MCF 10A (cell line): Measurements from ENCODE around the gene OVOL3. TPM values are rescaled to one million over a fixed set of nuclear protein-coding genes. Genes with fewer than 3 reads are reported as not detected.
A peak's percentile ranks its signal among the peaks of the same experiment; 100 is the strongest.

ENCODE experiments used
- BruUV-seq: library from RNA; stranded (reverse); fragments of 400-500 nt; replicated peaks from 2 replicates; lab custom pipeline; 2021; lab: Mats Ljungman, UMichigan
- CTCF ChIA-PET: fragments of 300-600 bp; sonication (Branson Sonifier 250); formaldehyde crosslinking; extraction: SDS; loops from one replicate; lab custom pipeline; 2021; ENCODE audit warnings: antibody characterized with exemption, inconsistent platforms; lab: Yijun Ruan, JAX
- POLR2A ChIA-PET: fragments of 300-600, 350-650 bp; sonication (Branson Sonifier 250); formaldehyde crosslinking; extraction: SDS; loops from one replicate; lab custom pipeline; 2020; ENCODE audit warnings: antibody characterized with exemption, inconsistent platforms; lab: Yijun Ruan, JAX
- DNase-seq: peaks from one replicate; pipeline ENCODE4 v3.0.0-alpha.2; 2018; ENCODE audit not compliant: unreplicated experiment
- H3K27ac Mint-ChIP-seq: one replicate; pipeline ENCODE4 v1.8.0; 2022; ENCODE audit warnings: mild to moderate bottlenecking, low read depth, mixed read lengths; ENCODE audit not compliant: unreplicated experiment
- H3K27me3 Mint-ChIP-seq: one replicate; pipeline ENCODE4 v1.8.0; 2022; ENCODE audit warnings: mixed read lengths; ENCODE audit not compliant: insufficient read depth, unreplicated experiment
- H3K36me3 Mint-ChIP-seq: one replicate; pipeline ENCODE4 v1.8.0; 2022; ENCODE audit warnings: mild to moderate bottlenecking, moderate library complexity, mixed read lengths; ENCODE audit not compliant: insufficient read depth, unreplicated experiment
- H3K4me1 Mint-ChIP-seq: one replicate; pipeline ENCODE4 v1.8.0; 2022; ENCODE audit warnings: mixed read lengths; ENCODE audit not compliant: insufficient read depth, unreplicated experiment
- H3K4me3 Mint-ChIP-seq: one replicate; pipeline ENCODE4 v1.8.0; 2022; ENCODE audit warnings: mild to moderate bottlenecking, moderate library complexity, mixed read lengths; ENCODE audit not compliant: unreplicated experiment
- H3K9me3 Mint-ChIP-seq: one replicate; pipeline ENCODE4 v1.8.0; 2022; ENCODE audit warnings: mixed read lengths; ENCODE audit not compliant: unreplicated experiment
- intact Hi-C: fragments of 100-400 bp; cut with micrococcal nuclease; formaldehyde crosslinking; loops from 2 replicates; pipeline ENCODE4 v1.14.1; 2022
- total RNA-seq: library from RNA; stranded (reverse); gene quantifications from 2 replicates; pipeline ENCODE4 v1.2.3, GENCODE V29; 2022
- TF ChIP-seq, protein P1 (sequence below): fragments of 200-600 bp; IDR thresholded peaks from one replicate; pipeline ENCODE4 v1.8.0; 2022; ENCODE audit warnings: antibody characterized with exemption, mild to moderate bottlenecking; ENCODE audit not compliant: unreplicated experiment

The OVOL3 gene
- total RNA-seq, 1 experiment from 2014 or later, result not detected

DNA sequence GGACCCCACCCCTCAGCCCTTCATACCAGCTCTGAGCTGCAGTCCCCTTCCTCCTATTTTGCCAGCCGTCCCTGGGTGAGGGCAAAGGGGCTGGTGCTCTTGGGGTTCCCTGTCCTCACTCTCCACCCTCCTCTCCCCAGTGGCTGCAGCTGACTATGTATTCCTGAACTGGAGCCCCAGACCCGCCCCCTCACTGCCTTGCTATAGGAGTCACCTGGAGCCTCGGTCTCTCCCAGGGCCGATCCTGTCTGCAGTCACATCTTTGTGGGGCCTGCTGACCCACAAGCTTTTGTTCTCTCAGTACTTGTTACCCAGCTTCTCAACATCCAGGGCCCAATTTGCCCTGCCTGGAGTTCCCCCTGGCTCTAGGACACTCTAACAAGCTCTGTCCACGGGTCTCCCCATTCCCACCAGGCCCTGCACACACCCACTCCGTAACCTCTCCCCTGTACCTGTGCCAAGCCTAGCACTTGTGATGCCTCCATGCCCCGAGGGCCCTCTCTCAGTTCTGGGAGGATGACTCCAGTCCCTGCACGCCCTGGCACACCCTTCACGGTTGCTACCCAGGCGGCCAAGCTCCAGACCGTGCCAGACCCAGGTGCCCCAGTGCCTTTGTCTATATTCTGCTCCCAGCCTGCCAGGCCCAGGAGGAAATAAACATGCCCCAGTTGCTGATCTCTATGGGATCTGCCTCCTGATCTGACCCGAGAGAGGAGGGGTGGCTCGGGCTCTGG is 38.9 kb downstream of the OVOL3 start:
- TSS peak; percentile 91 for BruUV-seq
- ChIA-PET CTCF (interaction anchor here (0.5 to 3.0 kb wide), 7 partner anchors 13 to 46 kb away, joined by 3 to 11 read pairs (median 4); no protein-coding TSS in a partner anchor), POLR2A (interaction anchor here (0.5 to 3.1 kb wide), 7 partner anchors 10 to 1052 kb away, joined by 3 to 29 read pairs (median 6); partner anchors contain the start of genes CAPNS1, POLR2I, TBCB and ZNF146)
- H3K27ac Mint-ChIP-seq, result peak overlapping the region; percentile 17
- TF ChIP-seq, protein P1, sequence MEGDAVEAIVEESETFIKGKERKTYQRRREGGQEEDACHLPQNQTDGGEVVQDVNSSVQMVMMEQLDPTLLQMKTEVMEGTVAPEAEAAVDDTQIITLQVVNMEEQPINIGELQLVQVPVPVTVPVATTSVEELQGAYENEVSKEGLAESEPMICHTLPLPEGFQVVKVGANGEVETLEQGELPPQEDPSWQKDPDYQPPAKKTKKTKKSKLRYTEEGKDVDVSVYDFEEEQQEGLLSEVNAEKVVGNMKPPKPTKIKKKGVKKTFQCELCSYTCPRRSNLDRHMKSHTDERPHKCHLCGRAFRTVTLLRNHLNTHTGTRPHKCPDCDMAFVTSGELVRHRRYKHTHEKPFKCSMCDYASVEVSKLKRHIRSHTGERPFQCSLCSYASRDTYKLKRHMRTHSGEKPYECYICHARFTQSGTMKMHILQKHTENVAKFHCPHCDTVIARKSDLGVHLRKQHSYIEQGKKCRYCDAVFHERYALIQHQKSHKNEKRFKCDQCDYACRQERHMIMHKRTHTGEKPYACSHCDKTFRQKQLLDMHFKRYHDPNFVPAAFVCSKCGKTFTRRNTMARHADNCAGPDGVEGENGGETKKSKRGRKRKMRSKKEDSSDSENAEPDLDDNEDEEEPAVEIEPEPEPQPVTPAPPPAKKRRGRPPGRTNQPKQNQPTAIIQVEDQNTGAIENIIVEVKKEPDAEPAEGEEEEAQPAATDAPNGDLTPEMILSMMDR, result no peak
- peaks cover 32% of the 10 kb centered on the region for H3K4me1 Mint-ChIP-seq
- DNase-seq, result peak; percentile 94
- H3K27me3 Mint-ChIP-seq, result no peaks in the 10 kb centered on the region
- H3K9me3 Mint-ChIP-seq, result no peaks in the 10 kb centered on the region
- intact Hi-C loops, result no loop called here
- no peak overlapping the region for H3K4me3 Mint-ChIP-seq
- peaks cover 82% of the 10 kb centered on the region for H3K36me3 Mint-ChIP-seq

DNA sequence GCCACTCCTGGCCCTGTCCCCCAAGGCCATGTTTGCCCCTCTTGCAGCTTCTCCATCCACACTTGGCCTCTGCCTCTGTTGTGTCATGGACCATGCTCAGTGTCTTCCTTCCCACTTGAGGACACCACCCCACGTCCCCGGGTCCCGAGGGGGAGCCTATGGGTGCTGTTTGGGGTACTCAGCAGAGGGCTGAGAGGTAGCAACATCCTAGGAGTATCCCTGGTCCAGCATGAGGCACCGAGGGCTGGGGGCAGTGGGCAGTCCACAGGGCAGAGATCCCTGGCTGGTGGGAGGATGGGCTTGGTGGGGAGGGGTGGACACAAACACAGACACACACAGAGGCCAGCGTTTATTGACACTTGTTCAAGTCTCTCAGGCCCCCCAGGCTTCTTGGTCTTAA is 39.6 kb downstream of the OVOL3 start:
- BruUV-seq, result no TSS peak

DNA sequence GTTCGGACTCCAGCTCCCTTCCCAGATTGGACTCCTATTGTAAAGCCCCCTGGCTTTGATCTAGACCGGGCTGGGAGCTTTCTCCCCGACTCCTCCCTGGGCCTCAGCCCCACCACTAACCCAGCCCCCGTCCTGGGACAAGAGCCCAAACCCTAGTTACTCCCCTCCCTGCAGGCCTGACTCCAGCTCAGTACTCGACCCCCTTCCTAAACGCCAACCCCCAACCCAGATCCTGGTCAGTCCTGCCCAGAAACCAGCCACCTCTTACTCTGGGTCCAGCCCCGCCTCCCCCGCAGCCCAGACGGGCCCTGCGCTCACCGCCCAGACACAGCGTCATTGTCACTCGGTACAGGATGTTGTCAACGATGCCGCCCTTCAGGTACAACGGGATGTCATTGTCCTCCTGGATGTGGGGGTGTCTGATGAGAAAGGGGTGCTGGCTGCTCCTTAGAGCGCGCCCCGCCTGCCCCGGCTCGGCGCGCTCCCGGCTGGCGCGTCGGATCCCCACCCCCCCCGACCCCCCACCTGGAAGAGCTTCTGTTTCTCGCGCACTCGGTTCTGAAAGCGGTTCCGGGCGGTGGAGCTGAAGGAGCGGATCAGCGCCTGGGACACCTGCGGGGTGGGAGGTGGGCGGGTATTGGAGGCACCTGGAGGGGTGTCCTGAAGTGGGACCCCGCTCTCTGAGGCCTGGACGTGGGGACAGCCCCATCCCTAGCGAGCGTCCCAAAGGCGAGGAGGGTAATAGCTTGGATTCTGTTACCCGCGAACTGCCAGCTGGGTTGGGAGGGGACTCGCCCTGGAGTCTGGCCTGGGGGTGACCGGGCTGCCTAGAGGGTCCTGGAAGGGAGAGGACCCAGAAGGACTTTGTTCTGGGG is 40.4 kb downstream of the OVOL3 start:
- H3K9me3 Mint-ChIP-seq, result no peaks in the 10 kb centered on the region
- peak overlapping the region; percentile 17 for H3K27ac Mint-ChIP-seq
- BruUV-seq, result no TSS peak
- H3K27me3 Mint-ChIP-seq, result no peaks in the 10 kb centered on the region
- no peak for DNase-seq
- TF ChIP-seq, protein P1, result no peak
- ChIA-PET CTCF (interaction anchor here (0.6 to 3.0 kb wide), 6 partner anchors 14 to 23 kb away, joined by 4 to 11 read pairs (median 6); no protein-coding TSS in a partner anchor), POLR2A (interaction anchor here (2.2 to 3.1 kb wide), 3 partner anchors 11 to 24 kb away, joined by 16 to 29 read pairs (median 20); partner anchors contain the start of gene CAPNS1)
- H3K4me3 Mint-ChIP-seq, result no peak overlapping the region
- peaks cover 71% of the 10 kb centered on the region for H3K36me3 Mint-ChIP-seq
- peaks cover 29% of the 10 kb centered on the region for H3K4me1 Mint-ChIP-seq
- intact Hi-C loops, result no loop called here

More for the DNA sequence above, 39.6 kb downstream of the OVOL3 start:
- DNase-seq, result no peak
- Mint-ChIP-seq H3K4me3 (no peak overlapping the region), H3K36me3 (peaks cover 79% of the 10 kb centered on the region), H3K9me3 (no peaks in the 10 kb centered on the region), H3K27ac (peak overlapping the region; percentile 17), H3K27me3 (no peaks in the 10 kb centered on the region), H3K4me1 (peaks cover 32% of the 10 kb centered on the region)
- TF ChIP-seq, protein P1, result no peak
- POLR2A ChIA-PET, result interaction anchor here (1.2 to 3.1 kb wide), 5 partner anchors 10 to 65 kb away, joined by 4 to 29 read pairs (median 16); partner anchors contain the start of genes CAPNS1, ZNF146 and ZNF565
- intact Hi-C loops, result no loop called here
- CTCF ChIA-PET, result interaction anchor here (0.9 to 3.0 kb wide), 6 partner anchors 14 to 24 kb away, joined by 3 to 11 read pairs (median 6); no protein-coding TSS in a partner anchor

DNA sequence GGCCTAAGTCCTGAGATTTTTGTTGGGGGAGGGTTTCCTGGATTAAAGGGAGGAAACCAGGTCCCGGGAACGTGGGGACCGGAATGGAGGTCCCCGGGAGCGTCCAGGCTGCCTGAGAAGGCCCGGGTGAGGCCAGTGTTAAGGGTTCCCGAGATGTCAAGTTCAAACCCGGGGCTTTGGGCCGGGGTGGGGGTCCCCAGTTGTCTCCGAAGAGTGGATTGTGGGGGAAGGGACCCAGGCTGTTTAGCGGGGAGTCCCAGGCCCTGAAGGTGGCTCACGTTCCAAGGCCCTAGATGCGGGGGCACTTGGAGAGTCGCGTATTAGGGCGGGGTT is 41.0 kb downstream of the OVOL3 start:
- H3K4me3 Mint-ChIP-seq, result no peak overlapping the region
- H3K4me1 Mint-ChIP-seq, result peaks cover 25% of the 10 kb centered on the region
- ChIA-PET POLR2A (no interaction called here), CTCF (interaction anchor here (0.6 to 3.0 kb wide), 2 partner anchors 18 to 24 kb away, joined by 4 to 8 read pairs; no protein-coding TSS in a partner anchor)
- no peaks in the 10 kb centered on the region for H3K27me3 Mint-ChIP-seq
- no peak for DNase-seq
- no peaks in the 10 kb centered on the region for H3K9me3 Mint-ChIP-seq
- TF ChIP-seq, protein P1, result no peak
- H3K27ac Mint-ChIP-seq, result no peak overlapping the region
- intact Hi-C loops, result no loop called here
- peaks cover 65% of the 10 kb centered on the region for H3K36me3 Mint-ChIP-seq
- BruUV-seq, result no TSS peak
